ENCODE data around the gene DMD. TPM values are rescaled to one million over a fixed set of nuclear protein-coding genes. Genes with fewer than 3 reads are reported as not detected.

The DMD gene
- total RNA-seq, 1 donor from 2014 or later = 22.2 TPM

GRCh38 chrX:32852203-32852602 lies 359.1 kb downstream of the DMD start:
- Histone ChIP-seq H4K20me1 (ENCODE audit: insufficient read depth, low read length) (no peaks in the 10 kb centered on the region), H3K9ac (ENCODE audit: low read length) (no peak overlapping the region), H3K9me3 (ENCODE audit: insufficient read depth, low read depth, low read length) (no peaks in the 10 kb centered on the region), H2AFZ (ENCODE audit: low read depth, low read length) (no peak overlapping the region), H3K27ac (ENCODE audit: low read depth, low read length) (no peak overlapping the region), H3K4me2 (ENCODE audit: low read length) (no peak overlapping the region), H3K4me3 (ENCODE audit: insufficient read depth, low read depth, low read length) (no peak overlapping the region), H3K36me3 (ENCODE audit: insufficient read depth, low read length) (no peaks in the 10 kb centered on the region), H3K4me1 (ENCODE audit: insufficient read depth, low read length) (no peaks in the 10 kb centered on the region), H3K79me2 (ENCODE audit: insufficient read depth, low read length) (no peaks in the 10 kb centered on the region), H3K27me3 (ENCODE audit: insufficient read depth, low read length) (no peaks in the 10 kb centered on the region)
- H3K4me1 Mint-ChIP-seq (ENCODE audit: low read depth, unreplicated experiment) = no peaks in the 10 kb centered on the region
- no peak overlapping the region for H3K4me3 Mint-ChIP-seq (ENCODE audit: unreplicated experiment)
- TF ChIP-seq CTCF (IDR thresholded peaks at IDR 0.05; ENCODE audit: insufficient read depth, low read depth, low read length) = no peak
- no peak for TF ChIP-seq EZH2 (IDR thresholded peaks at IDR 0.05; ENCODE audit: insufficient read depth, low read length)
- peaks cover 3% of the 10 kb centered on the region for H3K9me3 Mint-ChIP-seq (ENCODE audit: unreplicated experiment)
- no peaks in the 10 kb centered on the region for H3K27me3 Mint-ChIP-seq (ENCODE audit: low read depth, unreplicated experiment)
- H3K36me3 Mint-ChIP-seq (ENCODE audit: low read depth, unreplicated experiment) = no peaks in the 10 kb centered on the region
- H3K27ac Mint-ChIP-seq (ENCODE audit: unreplicated experiment) = no peak overlapping the region
- DNase-seq (ENCODE audit: low read depth) = no peak
- FAIRE-seq = no peak

GRCh38 chrX:32851556-32851955 lies 359.8 kb downstream of the DMD start:
- no peak for FAIRE-seq
- no peaks in the 10 kb centered on the region for H4K20me1 ChIP-seq (ENCODE audit: insufficient read depth, low read length)
- H3K4me3 ChIP-seq (ENCODE audit: insufficient read depth, low read depth, low read length) = no peak overlapping the region
- Mint-ChIP-seq H3K4me3 (ENCODE audit: unreplicated experiment) (no peak overlapping the region), H3K36me3 (ENCODE audit: low read depth, unreplicated experiment) (no peaks in the 10 kb centered on the region), H3K4me1 (ENCODE audit: low read depth, unreplicated experiment) (no peaks in the 10 kb centered on the region), H3K27me3 (ENCODE audit: low read depth, unreplicated experiment) (no peaks in the 10 kb centered on the region), H3K27ac (ENCODE audit: unreplicated experiment) (no peak overlapping the region), H3K9me3 (ENCODE audit: unreplicated experiment) (peaks cover 3% of the 10 kb centered on the region)
- H3K27me3 ChIP-seq (ENCODE audit: insufficient read depth, low read length) = no peaks in the 10 kb centered on the region
- no peak overlapping the region for H3K27ac ChIP-seq (ENCODE audit: low read depth, low read length)
- no peaks in the 10 kb centered on the region for H3K4me1 ChIP-seq (ENCODE audit: insufficient read depth, low read length)
- H3K79me2 ChIP-seq (ENCODE audit: insufficient read depth, low read length) = no peaks in the 10 kb centered on the region
- no peaks in the 10 kb centered on the region for H3K36me3 ChIP-seq (ENCODE audit: insufficient read depth, low read length)
- no peak for TF ChIP-seq CTCF (IDR thresholded peaks at IDR 0.05; ENCODE audit: insufficient read depth, low read depth, low read length)
- TF ChIP-seq EZH2 (IDR thresholded peaks at IDR 0.05; ENCODE audit: insufficient read depth, low read length) = no peak
- H3K9ac ChIP-seq (ENCODE audit: low read length) = no peak overlapping the region
- no peak overlapping the region for H3K4me2 ChIP-seq (ENCODE audit: low read length)
- no peaks in the 10 kb centered on the region for H3K9me3 ChIP-seq (ENCODE audit: insufficient read depth, low read depth, low read length)
- no peak overlapping the region for H2AFZ ChIP-seq (ENCODE audit: low read depth, low read length)
- DNase-seq (ENCODE audit: low read depth) = no peak

- Histone ChIP-seq H3K9me3 (ENCODE audit: insufficient read depth, low read depth, low read length) (no peaks in the 10 kb centered on the region), H3K27me3 (ENCODE audit: insufficient read depth, low read length) (no peaks in the 10 kb centered on the region), H3K27ac (ENCODE audit: low read depth, low read length) (no peak overlapping the region), H2AFZ (ENCODE audit: low read depth, low read length) (no peak overlapping the region), H3K4me2 (ENCODE audit: low read length) (no peak overlapping the region), H3K9ac (ENCODE audit: low read length) (no peak overlapping the region), H3K36me3 (ENCODE audit: insufficient read depth, low read length) (no peaks in the 10 kb centered on the region), H4K20me1 (ENCODE audit: insufficient read depth, low read length) (no peaks in the 10 kb centered on the region), H3K4me3 (ENCODE audit: insufficient read depth, low read depth, low read length) (no peak overlapping the region), H3K79me2 (ENCODE audit: insufficient read depth, low read length) (no peaks in the 10 kb centered on the region), H3K4me1 (ENCODE audit: insufficient read depth, low read length) (no peaks in the 10 kb centered on the region)
- H3K9me3 Mint-ChIP-seq (ENCODE audit: unreplicated experiment) = peaks cover 3% of the 10 kb centered on the region
- FAIRE-seq (peak; percentile 89), DNase-seq (ENCODE audit: low read depth) (no peak)
- TF ChIP-seq EZH2 (IDR thresholded peaks at IDR 0.05; ENCODE audit: insufficient read depth, low read length) (no peak), CTCF (IDR thresholded peaks at IDR 0.05; ENCODE audit: insufficient read depth, low read depth, low read length) (no peak)
- H3K4me1 Mint-ChIP-seq (ENCODE audit: low read depth, unreplicated experiment) = no peaks in the 10 kb centered on the region
- no peaks in the 10 kb centered on the region for H3K27me3 Mint-ChIP-seq (ENCODE audit: low read depth, unreplicated experiment)
- H3K27ac Mint-ChIP-seq (ENCODE audit: unreplicated experiment) = no peak overlapping the region
- H3K36me3 Mint-ChIP-seq (ENCODE audit: low read depth, unreplicated experiment) = no peaks in the 10 kb centered on the region
- H3K4me3 Mint-ChIP-seq (ENCODE audit: unreplicated experiment) = no peak overlapping the region
Observed at GRCh38 chrX:32847921-32848320, 363.4 kb downstream of the DMD start.

Data from astrocyte (in vitro differentiated cells and primary cell).